Endodermal cell (in vitro differentiated cells): ENCODE results near the gene MUSK. TPM values are rescaled to one million over a fixed set of nuclear protein-coding genes. Genes with fewer than 3 reads are reported as not detected.
"Not testable (repeated sequence)": the region's sequence is repeated elsewhere in the genome, so short reads cannot be mapped to it uniquely, and the experiment has no call there.

Source experiments
- DNase-seq: peaks from one replicate; pipeline ENCODE4 v3.0.0-alpha.2; 2017
- H3K27ac ChIP-seq: 2 replicates; pipeline ENCODE4 v1.5.1; 2013; ENCODE audit warnings: mild to moderate bottlenecking, low read depth, low read length, moderate library complexity
- H3K27me3 ChIP-seq: 2 replicates; pipeline ENCODE4 v1.6.1; 2013; ENCODE audit warnings: mild to moderate bottlenecking, low read length, moderate library complexity; ENCODE audit not compliant: insufficient read depth, control insufficient read depth, poor library complexity, severe bottlenecking
- H3K36me3 ChIP-seq: 2 replicates; pipeline ENCODE4 v1.7.0; 2013; ENCODE audit warnings: mild to moderate bottlenecking, low read length, moderate library complexity; ENCODE audit not compliant: control insufficient read depth, insufficient read depth
- H3K4me1 ChIP-seq: one replicate; pipeline ENCODE4 v1.7.0; 2013; ENCODE audit warnings: low read length; ENCODE audit not compliant: control insufficient read depth, insufficient read depth
- H3K4me3 ChIP-seq: 2 replicates; pipeline ENCODE4 v1.5.1; 2013; ENCODE audit warnings: mild to moderate bottlenecking, low read length, moderate library complexity
- H3K9ac ChIP-seq: 2 replicates; pipeline ENCODE4 v1.6.1; 2013; ENCODE audit warnings: mild to moderate bottlenecking, low read length, moderate library complexity; ENCODE audit not compliant: poor library complexity, severe bottlenecking; ENCODE audit errors: extremely low read depth
- H3K9me3 ChIP-seq: 2 replicates; pipeline ENCODE4 v1.6.1; 2013; ENCODE audit warnings: mild to moderate bottlenecking, low read length, moderate library complexity; ENCODE audit not compliant: control insufficient read depth
- H3K27ac Mint-ChIP-seq: 2 replicates; pipeline ENCODE4 v1.8.0; 2020; ENCODE audit warnings: mixed read lengths
- H3K27me3 Mint-ChIP-seq: 2 replicates; pipeline ENCODE4 v1.8.0; 2021; ENCODE audit warnings: mild to moderate bottlenecking, mixed read lengths; ENCODE audit not compliant: insufficient read depth
- H3K36me3 Mint-ChIP-seq: 2 replicates; pipeline ENCODE4 v1.8.0; 2020; ENCODE audit warnings: low read depth, mixed read lengths
- H3K4me1 Mint-ChIP-seq: 2 replicates; pipeline ENCODE4 v1.8.0; 2020; ENCODE audit warnings: mixed read lengths
- H3K4me3 Mint-ChIP-seq: 2 replicates; pipeline ENCODE4 v1.8.0; 2020; ENCODE audit warnings: mild to moderate bottlenecking, moderate library complexity, mixed read lengths
- H3K9me3 Mint-ChIP-seq: 2 replicates; pipeline ENCODE4 v1.8.0; 2020; ENCODE audit warnings: mild to moderate bottlenecking, mixed read lengths
- WGBS, 2 experiments: methylation state at CpG; one replicate each; pipeline versions ENCODE4 v1.1.5 to v1.1.7; 2013; ENCODE audit warnings: missing lambda C conversion rate in 2 of 2, mixed read lengths in 1 of 2; ENCODE audit not compliant: insufficient coverage in 1 of 2, insufficient read length in 1 of 2; 5-methylcytosine and 5-hydroxymethylcytosine counted together
- total RNA-seq, 2 donors: library from RNA; stranded (reverse); fragmentation: NEBNext Ultra II Directional in 1 of 2; extraction: Animal tissue kit (Norgen Biotek cat#: 25700) in 1 of 2; gene quantifications; 2 replicates in 1 of 2; 3 replicates in 1 of 2; pipeline ENCODE4 v1.2.1, GENCODE V29; 2021
- TF ChIP-seq, protein P1 (sequence below): fragments of 200-600 bp; sonication (generic); conservative IDR thresholded peaks from 2 replicates; pipeline ENCODE4 v1.5.0; 2021; ENCODE audit warnings: antibody characterized with exemption, mild to moderate bottlenecking

The MUSK gene
- total RNA-seq, 2 donors from 2014 or later = not detected

GRCh38 chr9:110784309-110784708 lies 115.7 kb downstream of the MUSK start:
- no peak overlapping the region for H3K27ac ChIP-seq
- Mint-ChIP-seq H3K36me3 (no peaks in the 10 kb centered on the region), H3K27me3 (no peaks in the 10 kb centered on the region), H3K9me3 (no peaks in the 10 kb centered on the region), H3K4me3 (no peak overlapping the region), H3K4me1 (peaks cover 1% of the 10 kb centered on the region), H3K27ac (no peak overlapping the region)
- 88% methylated on average over 1 of the region's 1 CpG; no CpG with 5 or more reads in 1 of the 2 experiments for WGBS, 2 experiments
- H3K9me3 ChIP-seq = no peaks in the 10 kb centered on the region
- H3K4me3 ChIP-seq = no peak overlapping the region
- no peaks in the 10 kb centered on the region for H3K27me3 ChIP-seq
- TF ChIP-seq, protein P1, sequence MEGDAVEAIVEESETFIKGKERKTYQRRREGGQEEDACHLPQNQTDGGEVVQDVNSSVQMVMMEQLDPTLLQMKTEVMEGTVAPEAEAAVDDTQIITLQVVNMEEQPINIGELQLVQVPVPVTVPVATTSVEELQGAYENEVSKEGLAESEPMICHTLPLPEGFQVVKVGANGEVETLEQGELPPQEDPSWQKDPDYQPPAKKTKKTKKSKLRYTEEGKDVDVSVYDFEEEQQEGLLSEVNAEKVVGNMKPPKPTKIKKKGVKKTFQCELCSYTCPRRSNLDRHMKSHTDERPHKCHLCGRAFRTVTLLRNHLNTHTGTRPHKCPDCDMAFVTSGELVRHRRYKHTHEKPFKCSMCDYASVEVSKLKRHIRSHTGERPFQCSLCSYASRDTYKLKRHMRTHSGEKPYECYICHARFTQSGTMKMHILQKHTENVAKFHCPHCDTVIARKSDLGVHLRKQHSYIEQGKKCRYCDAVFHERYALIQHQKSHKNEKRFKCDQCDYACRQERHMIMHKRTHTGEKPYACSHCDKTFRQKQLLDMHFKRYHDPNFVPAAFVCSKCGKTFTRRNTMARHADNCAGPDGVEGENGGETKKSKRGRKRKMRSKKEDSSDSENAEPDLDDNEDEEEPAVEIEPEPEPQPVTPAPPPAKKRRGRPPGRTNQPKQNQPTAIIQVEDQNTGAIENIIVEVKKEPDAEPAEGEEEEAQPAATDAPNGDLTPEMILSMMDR = no peak
- H3K36me3 ChIP-seq = no peaks in the 10 kb centered on the region
- H3K4me1 ChIP-seq = no peaks in the 10 kb centered on the region
- H3K9ac ChIP-seq = no peak overlapping the region
- DNase-seq = no peak

- Histone ChIP-seq H3K27ac (no peak overlapping the region), H3K4me3 (no peak overlapping the region), H3K4me1 (no peaks in the 10 kb centered on the region), H3K36me3 (no peaks in the 10 kb centered on the region), H3K9ac (no peak overlapping the region), H3K9me3 (no peaks in the 10 kb centered on the region), H3K27me3 (no peaks in the 10 kb centered on the region)
- no peaks in the 10 kb centered on the region for H3K9me3 Mint-ChIP-seq
- H3K36me3 Mint-ChIP-seq = no peaks in the 10 kb centered on the region
- no peak for DNase-seq
- no peak overlapping the region for H3K4me3 Mint-ChIP-seq
- 79% methylated on average over 1 of the region's 1 CpG; no CpG with 5 or more reads in 1 of the 2 experiments for WGBS, 2 experiments
- no peak overlapping the region for H3K27ac Mint-ChIP-seq
- TF ChIP-seq, protein P1 = no peak
- peaks cover 1% of the 10 kb centered on the region for H3K4me1 Mint-ChIP-seq
- no peaks in the 10 kb centered on the region for H3K27me3 Mint-ChIP-seq
These were observed 116.6 kb downstream of the MUSK start for GRCh38 chr9:110785166-110785565.

DNA sequence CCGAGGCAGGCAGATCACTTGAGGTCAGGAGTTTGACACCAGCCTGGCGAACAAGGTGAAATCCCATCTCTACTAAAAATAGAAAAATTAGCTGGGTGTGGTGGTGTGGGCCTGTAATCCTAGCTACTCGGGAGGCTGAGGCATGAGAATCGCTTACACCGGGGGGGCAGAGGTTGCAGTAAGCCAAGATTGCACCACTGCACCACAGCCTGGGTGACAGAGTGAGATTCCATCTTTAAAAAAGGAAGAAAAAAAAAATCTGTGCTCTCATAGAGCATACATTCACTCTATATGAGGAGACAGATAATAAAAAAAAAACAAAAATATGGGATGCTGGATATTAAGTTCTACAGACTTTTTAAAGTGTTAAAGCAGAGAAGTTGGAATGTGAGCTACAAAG lies 119.8 kb downstream of the MUSK start:
- H3K36me3 Mint-ChIP-seq, H3K36me3 ChIP-seq, H3K9ac ChIP-seq, H3K4me3 Mint-ChIP-seq, H3K9me3 ChIP-seq, H3K27ac ChIP-seq, H3K27me3 ChIP-seq, H3K4me3 ChIP-seq, H3K4me1 ChIP-seq, H3K27ac Mint-ChIP-seq, H3K9me3 Mint-ChIP-seq, H3K27me3 Mint-ChIP-seq, H3K4me1 Mint-ChIP-seq, DNase-seq: not testable (repeated sequence)
- 86 to 100% methylated on average over 1 to 5 of the region's 5 CpGs for WGBS, 2 experiments

DNA sequence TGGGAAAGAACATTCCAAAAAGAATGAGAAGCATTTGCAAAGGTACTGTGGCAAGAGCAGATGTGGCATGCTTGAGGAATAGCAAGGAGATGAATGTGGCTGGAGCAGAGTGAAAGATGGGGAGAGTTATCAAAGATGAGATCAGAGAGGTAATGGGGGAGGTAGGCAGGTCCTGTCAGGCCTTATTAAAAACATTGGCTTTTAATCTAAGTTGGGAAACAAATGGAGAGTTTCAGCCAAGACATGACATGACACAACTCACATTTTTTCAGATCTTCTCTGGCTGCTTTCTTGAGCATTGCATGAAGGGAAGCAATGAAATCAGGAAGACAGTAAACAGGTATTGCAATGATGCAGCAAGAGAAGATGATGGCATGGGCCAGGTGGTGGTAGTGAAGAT lies 120.3 kb downstream of the MUSK start:
- DNase-seq = no peak
- H3K27ac Mint-ChIP-seq = no peak overlapping the region
- Histone ChIP-seq H3K4me1 (no peaks in the 10 kb centered on the region), H3K27ac (no peak overlapping the region), H3K27me3 (no peaks in the 10 kb centered on the region), H3K4me3 (no peak overlapping the region), H3K9ac (no peak overlapping the region), H3K9me3 (no peaks in the 10 kb centered on the region), H3K36me3 (no peaks in the 10 kb centered on the region)
- TF ChIP-seq, protein P1 = no peak
- H3K36me3 Mint-ChIP-seq = no peaks in the 10 kb centered on the region
- no peaks in the 10 kb centered on the region for H3K4me1 Mint-ChIP-seq
- no peak overlapping the region for H3K4me3 Mint-ChIP-seq
- no peaks in the 10 kb centered on the region for H3K27me3 Mint-ChIP-seq
- H3K9me3 Mint-ChIP-seq = no peaks in the 10 kb centered on the region
